Osteoblast (primary cell): Measurements from ENCODE around the gene CRIP2. TPM values are rescaled to one million over a fixed set of nuclear protein-coding genes. Genes with fewer than 3 reads are reported as not detected.

Experiments
- DNase-seq: peaks from one replicate; pipeline ENCODE4 v3.0.0; 2011; ENCODE audit warnings: low spot score, mixed read lengths; ENCODE audit not compliant: insufficient read length; ENCODE audit errors: missing footprints
- H2AFZ ChIP-seq: 2 replicates; pipeline ENCODE4 v1.6.0; 2011; ENCODE audit warnings: mild to moderate bottlenecking, low read length
- H3K27ac ChIP-seq: 2 replicates; pipeline ENCODE4 v1.5.1; 2011; ENCODE audit warnings: mild to moderate bottlenecking, low read depth, low read length, moderate library complexity
- H3K27me3 ChIP-seq: 2 replicates; pipeline ENCODE4 v1.6.0; 2012; ENCODE audit warnings: mild to moderate bottlenecking, control low read depth, inconsistent platforms, low read length, moderate library complexity; ENCODE audit not compliant: insufficient read depth
- H3K36me3 ChIP-seq: 2 replicates; pipeline ENCODE4 v1.5.1; 2011; ENCODE audit warnings: mild to moderate bottlenecking, low read length, control low read depth, moderate library complexity; ENCODE audit not compliant: insufficient read depth
- H3K4me1 ChIP-seq: 2 replicates; pipeline ENCODE4 v1.5.1; 2011; ENCODE audit warnings: mild to moderate bottlenecking, low read length, control low read depth, moderate library complexity; ENCODE audit not compliant: insufficient read depth
- H3K4me2 ChIP-seq: 2 replicates; pipeline ENCODE4 v1.6.0; 2011; ENCODE audit warnings: mild to moderate bottlenecking, low read length; ENCODE audit not compliant: insufficient read depth
- H3K4me3 ChIP-seq: fragments of 200-600 bp; sonication (generic); 3 replicates; pipeline ENCODE4 v1.5.1; 2012; ENCODE audit warnings: mild to moderate bottlenecking, low read length, inconsistent platforms; ENCODE audit not compliant: insufficient read depth
- H3K79me2 ChIP-seq: 2 replicates; pipeline ENCODE4 v1.6.0; 2012; ENCODE audit warnings: mild to moderate bottlenecking, low read length, control low read depth, inconsistent platforms; ENCODE audit not compliant: insufficient read depth
- H3K9me3 ChIP-seq: 2 replicates; pipeline ENCODE4 v1.5.1; 2011; ENCODE audit warnings: low read depth, low read length, control low read depth
- H4K20me1 ChIP-seq: 2 replicates; pipeline ENCODE4 v1.6.0; 2012; ENCODE audit warnings: mild to moderate bottlenecking, low read length, control low read depth; ENCODE audit not compliant: insufficient read depth
- total RNA-seq: library from RNA; depleted of rRNA; stranded (reverse); fragments of >200 nt; gene quantifications from 2 replicates; pipeline ENCODE4 v1.2.3, GENCODE V29; 2012
- TF ChIP-seq, protein P1 (sequence below): IDR thresholded peaks from 2 replicates; pipeline ENCODE4 v1.5.1; 2011; ENCODE audit warnings: mild to moderate bottlenecking, low read depth, low read length, moderate library complexity; ENCODE audit errors: extremely low read depth

The CRIP2 gene
- total RNA-seq, 1 donor: 43.8 TPM

DNA sequence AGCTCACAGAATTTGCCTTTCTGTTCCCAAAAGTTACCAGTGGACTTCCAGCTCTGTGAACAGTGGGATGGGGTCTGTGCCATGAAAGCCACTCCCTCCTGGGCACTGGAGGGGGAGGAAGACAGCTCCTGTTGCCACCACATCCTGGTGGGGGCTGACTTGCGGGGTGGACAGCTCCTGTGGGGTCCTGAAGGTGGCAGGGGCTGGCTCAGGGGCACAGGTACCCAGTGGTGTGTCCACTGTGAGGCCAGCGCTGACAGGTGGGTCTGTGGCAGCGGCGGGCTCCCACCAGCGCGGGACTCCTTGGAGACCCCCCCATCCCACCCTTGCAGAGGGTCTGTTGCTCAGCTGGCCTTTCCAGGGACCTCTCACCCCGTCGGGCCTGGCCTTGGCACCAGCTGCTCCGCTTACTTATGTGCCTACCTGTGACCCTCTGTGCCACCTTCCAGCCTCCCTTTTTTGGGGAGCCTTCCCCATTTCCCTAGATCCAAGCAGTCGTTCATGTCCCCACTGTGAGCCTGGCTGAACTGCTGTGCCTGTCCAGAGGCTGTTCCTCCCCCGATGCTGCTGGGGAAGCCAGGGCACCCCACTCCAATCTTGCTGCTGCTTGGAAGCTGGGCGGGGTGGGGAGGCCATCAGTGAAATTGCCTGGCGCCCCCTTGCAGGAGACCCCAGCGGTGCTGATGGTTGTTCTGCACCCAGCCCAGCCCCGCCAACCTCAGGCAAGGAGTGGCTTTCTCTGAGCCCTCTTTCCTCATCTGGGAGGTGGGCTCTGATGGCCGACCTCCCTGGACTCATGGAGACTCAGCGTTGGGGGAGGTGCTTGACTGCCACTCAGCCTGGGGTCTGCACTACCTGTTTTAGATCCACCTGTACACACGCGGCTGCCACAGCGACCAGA, 18.6 kb downstream of the CRIP2 start:
- H3K27ac ChIP-seq: no peak overlapping the region
- no peak overlapping the region for H3K4me2 ChIP-seq
- H3K27me3 ChIP-seq: no peaks in the 10 kb centered on the region
- H2AFZ ChIP-seq: no peak overlapping the region
- TF ChIP-seq, protein P1, sequence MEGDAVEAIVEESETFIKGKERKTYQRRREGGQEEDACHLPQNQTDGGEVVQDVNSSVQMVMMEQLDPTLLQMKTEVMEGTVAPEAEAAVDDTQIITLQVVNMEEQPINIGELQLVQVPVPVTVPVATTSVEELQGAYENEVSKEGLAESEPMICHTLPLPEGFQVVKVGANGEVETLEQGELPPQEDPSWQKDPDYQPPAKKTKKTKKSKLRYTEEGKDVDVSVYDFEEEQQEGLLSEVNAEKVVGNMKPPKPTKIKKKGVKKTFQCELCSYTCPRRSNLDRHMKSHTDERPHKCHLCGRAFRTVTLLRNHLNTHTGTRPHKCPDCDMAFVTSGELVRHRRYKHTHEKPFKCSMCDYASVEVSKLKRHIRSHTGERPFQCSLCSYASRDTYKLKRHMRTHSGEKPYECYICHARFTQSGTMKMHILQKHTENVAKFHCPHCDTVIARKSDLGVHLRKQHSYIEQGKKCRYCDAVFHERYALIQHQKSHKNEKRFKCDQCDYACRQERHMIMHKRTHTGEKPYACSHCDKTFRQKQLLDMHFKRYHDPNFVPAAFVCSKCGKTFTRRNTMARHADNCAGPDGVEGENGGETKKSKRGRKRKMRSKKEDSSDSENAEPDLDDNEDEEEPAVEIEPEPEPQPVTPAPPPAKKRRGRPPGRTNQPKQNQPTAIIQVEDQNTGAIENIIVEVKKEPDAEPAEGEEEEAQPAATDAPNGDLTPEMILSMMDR: no peak
- peaks cover 2% of the 10 kb centered on the region for H4K20me1 ChIP-seq
- peak; percentile 83 for DNase-seq
- no peak overlapping the region for H3K4me3 ChIP-seq
- H3K9me3 ChIP-seq: no peaks in the 10 kb centered on the region
- H3K4me1 ChIP-seq: peaks cover 3% of the 10 kb centered on the region
- no peaks in the 10 kb centered on the region for H3K79me2 ChIP-seq
- H3K36me3 ChIP-seq: no peaks in the 10 kb centered on the region

DNA sequence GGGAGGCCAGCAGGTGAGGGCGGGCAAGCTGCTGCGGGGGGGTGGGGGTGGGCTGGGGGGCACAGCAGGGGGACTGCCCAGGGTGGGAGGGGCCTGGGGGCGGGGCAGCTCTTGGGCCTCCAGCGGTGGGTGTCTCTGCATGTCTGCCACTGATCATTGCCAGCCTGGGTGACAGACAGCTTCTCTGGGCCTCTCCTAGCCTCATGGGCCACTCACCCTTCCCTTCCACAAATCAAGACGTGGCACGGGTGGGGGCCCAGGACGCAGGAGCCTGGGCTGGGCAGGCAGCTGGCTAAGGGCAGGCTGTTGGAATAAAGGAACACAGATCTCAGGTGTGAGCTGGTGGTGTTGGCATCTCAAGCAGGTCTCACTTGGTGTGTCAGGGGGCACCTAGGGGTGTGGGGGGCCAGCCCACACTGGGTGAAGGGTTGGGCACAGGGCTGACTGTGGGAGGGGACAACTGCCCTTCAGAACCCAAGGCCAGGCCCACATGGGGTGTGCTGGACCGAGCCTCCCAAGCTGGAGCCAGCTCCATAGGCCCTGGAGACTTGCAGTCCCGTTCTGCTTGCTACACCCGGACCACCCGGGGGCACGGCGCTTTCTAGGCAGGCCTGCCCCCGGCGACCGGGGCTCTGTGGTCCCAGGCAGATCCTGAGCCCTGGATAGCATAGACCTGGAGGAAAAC, 19.4 kb downstream of the CRIP2 start:
- no peaks in the 10 kb centered on the region for H3K27me3 ChIP-seq
- TF ChIP-seq, protein P1: no peak
- no peak overlapping the region for H3K4me2 ChIP-seq
- DNase-seq: peak; percentile 72
- no peak overlapping the region for H3K27ac ChIP-seq
- no peak overlapping the region for H2AFZ ChIP-seq
- no peaks in the 10 kb centered on the region for H3K79me2 ChIP-seq
- peaks cover 2% of the 10 kb centered on the region for H4K20me1 ChIP-seq
- H3K36me3 ChIP-seq: no peaks in the 10 kb centered on the region
- H3K4me1 ChIP-seq: peaks cover 3% of the 10 kb centered on the region
- no peak overlapping the region for H3K4me3 ChIP-seq
- H3K9me3 ChIP-seq: no peaks in the 10 kb centered on the region

DNA sequence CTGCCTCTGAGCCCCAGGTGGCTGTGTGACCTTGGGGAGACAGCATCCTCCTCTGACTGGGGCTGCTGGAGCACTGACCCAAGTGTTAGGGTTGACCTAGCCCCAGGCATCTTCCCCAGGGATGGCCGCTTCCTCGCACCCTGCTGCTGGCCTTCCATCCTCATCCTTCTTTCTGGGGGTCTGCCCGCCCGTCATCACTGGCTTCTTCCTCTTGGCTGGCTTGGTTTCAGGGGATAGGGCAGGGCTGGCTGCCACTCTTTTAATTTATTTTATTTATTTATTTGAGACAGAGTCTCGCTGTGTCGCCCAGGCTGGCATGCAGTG, 19.9 kb downstream of the CRIP2 start:
- H4K20me1 ChIP-seq: peaks cover 2% of the 10 kb centered on the region
- no peaks in the 10 kb centered on the region for H3K79me2 ChIP-seq
- peak; percentile 85 for DNase-seq
- no peak overlapping the region for H3K4me2 ChIP-seq
- no peaks in the 10 kb centered on the region for H3K36me3 ChIP-seq
- TF ChIP-seq, protein P1: no peak
- no peaks in the 10 kb centered on the region for H3K9me3 ChIP-seq
- H3K4me3 ChIP-seq: no peak overlapping the region
- H3K4me1 ChIP-seq: peaks cover 3% of the 10 kb centered on the region
- no peaks in the 10 kb centered on the region for H3K27me3 ChIP-seq
- no peak overlapping the region for H2AFZ ChIP-seq
- no peak overlapping the region for H3K27ac ChIP-seq
